HG02973 (cell line): Measurements from ENCODE around the gene APBA1.
"Not testable (repeated sequence)": the region's sequence is repeated elsewhere in the genome, so short reads cannot be mapped to it uniquely, and the experiment has no call there.

Source experiments
- ATAC-seq: cut with Tn5 transposase; IDR thresholded peaks from one replicate; pipeline ENCODE4 v1.9.1; 2021; ENCODE audit warnings: moderate library complexity; ENCODE audit not compliant: unreplicated experiment

APBA1 gene

GRCh38 chr9:69420611-69421270, 251.4 kb downstream of the APBA1 start:
- ATAC-seq, result no peak

- ATAC-seq, result no peak
Observed at GRCh38 chr9:69412741-69413150, 259.4 kb downstream of the APBA1 start.

GRCh38 chr9:69411931-69412740, 260.0 kb downstream of the APBA1 start:
- no peak for ATAC-seq

- no peak for ATAC-seq
Observed at GRCh38 chr9:69411246-69411645, 260.9 kb downstream of the APBA1 start.

- ATAC-seq, result not testable (repeated sequence)
Observed at GRCh38 chr9:69409936-69410335, 262.2 kb downstream of the APBA1 start.

- ATAC-seq, result no peak
Observed at GRCh38 chr9:69400470-69400869, 271.7 kb downstream of the APBA1 start.

- ATAC-seq, result no peak
Observed at GRCh38 chr9:69397384-69398214, 274.6 kb downstream of the APBA1 start.

- ATAC-seq, result no peak
Observed at GRCh38 chr9:69396759-69397158, 275.4 kb downstream of the APBA1 start.

- no peak for ATAC-seq
Observed at GRCh38 chr9:69395718-69396117, 276.5 kb downstream of the APBA1 start.

GRCh38 chr9:69393425-69393824, 278.7 kb downstream of the APBA1 start:
- no peak for ATAC-seq

- ATAC-seq, result no peak
Observed at GRCh38 chr9:69392826-69393225, 279.3 kb downstream of the APBA1 start.

GRCh38 chr9:69391946-69392345, 280.2 kb downstream of the APBA1 start:
- no peak for ATAC-seq

- no peak for ATAC-seq
Observed at GRCh38 chr9:69391487-69391886, 280.7 kb downstream of the APBA1 start.

GRCh38 chr9:69389437-69389995, 282.7 kb downstream of the APBA1 start:
- ATAC-seq, result no peak

- no peak for ATAC-seq
Observed at GRCh38 chr9:69388596-69388995, 283.6 kb downstream of the APBA1 start.

GRCh38 chr9:69386651-69387050, 285.5 kb downstream of the APBA1 start:
- no peak for ATAC-seq

GRCh38 chr9:69385581-69386033, 286.6 kb downstream of the APBA1 start:
- no peak for ATAC-seq

- ATAC-seq, result no peak
Observed at GRCh38 chr9:69382135-69382534, 290.0 kb downstream of the APBA1 start.

- ATAC-seq, result no peak
Observed at GRCh38 chr9:69380811-69381210, 291.4 kb downstream of the APBA1 start.

GRCh38 chr9:69380301-69380700, 291.9 kb downstream of the APBA1 start:
- no peak for ATAC-seq
